Caco-2 (cell line): ENCODE measurements around the gene CYB5D1. TPM values are rescaled to one million over a fixed set of nuclear protein-coding genes. Genes with fewer than 3 reads are reported as not detected.

Source experiments
- BruUV-seq: library from RNA; stranded (reverse); fragments of 400-500 nt; replicated peaks from 2 replicates; lab custom pipeline; 2021; lab: Mats Ljungman, UMichigan
- CTCF ChIA-PET: fragments of 300-600 bp; sonication (Branson Sonifier 250); formaldehyde crosslinking; loops from one replicate; lab custom pipeline; 2022; ENCODE audit warnings: antibody characterized with exemption; lab: Charles Lee
- POLR2A ChIA-PET: fragments of 300-600 bp; sonication (Branson Sonifier 250); formaldehyde crosslinking; loops from one replicate; lab custom pipeline; 2022; ENCODE audit warnings: antibody characterized with exemption; lab: Charles Lee
- DNase-seq, 2 experiments: peaks; one replicate each; pipeline versions ENCODE4 v3.0.0 to v3.0.0-alpha.2; 2020 to 2022
- H3K27me3 ChIP-seq: replicated peaks from 2 replicates; pipeline ENCODE4 v1.6.0; 2011; ENCODE audit warnings: low read length; ENCODE audit not compliant: control insufficient read depth, insufficient read depth
- H3K36me3 ChIP-seq: 2 replicates; pipeline ENCODE4 v1.5.1; 2011; ENCODE audit warnings: low read length; ENCODE audit not compliant: control insufficient read depth, insufficient read depth
- H3K4me1 ChIP-seq: fragments of 250-450 bp; sonication (Bioruptor Pico); 2 replicates; pipeline ENCODE4 v1.5.1; 2020; ENCODE audit warnings: mild to moderate bottlenecking
- H3K4me3 ChIP-seq: 2 replicates; pipeline ENCODE4 v1.5.1; 2011; ENCODE audit warnings: low read depth, mild to moderate bottlenecking, control low read depth, low read length
- H3K9me3 ChIP-seq: fragments of 250-450 bp; sonication (Bioruptor Pico); 2 replicates; pipeline ENCODE4 v1.5.1; 2020; ENCODE audit warnings: mild to moderate bottlenecking, moderate library complexity
- H3K27ac Mint-ChIP-seq: one replicate; pipeline ENCODE4 v1.8.0; 2022; ENCODE audit warnings: mixed read lengths; ENCODE audit not compliant: unreplicated experiment
- H3K27me3 Mint-ChIP-seq: one replicate; pipeline ENCODE4 v1.8.0; 2022; ENCODE audit warnings: mixed read lengths; ENCODE audit not compliant: insufficient read depth, unreplicated experiment
- H3K36me3 Mint-ChIP-seq: one replicate; pipeline ENCODE4 v1.8.0; 2022; ENCODE audit warnings: mild to moderate bottlenecking, mixed read lengths; ENCODE audit not compliant: insufficient read depth, unreplicated experiment
- H3K4me1 Mint-ChIP-seq: one replicate; pipeline ENCODE4 v1.8.0; 2022; ENCODE audit warnings: low read depth, mixed read lengths; ENCODE audit not compliant: unreplicated experiment
- H3K4me3 Mint-ChIP-seq: one replicate; pipeline ENCODE4 v1.8.0; 2022; ENCODE audit warnings: mild to moderate bottlenecking, moderate library complexity, mixed read lengths; ENCODE audit not compliant: unreplicated experiment
- H3K9me3 Mint-ChIP-seq: one replicate; pipeline ENCODE4 v1.8.0; 2022; ENCODE audit warnings: mixed read lengths; ENCODE audit not compliant: unreplicated experiment
- CTCF ChIP-seq, 2 experiments: fragments of 200-600 bp in 1 of 2; IDR thresholded peaks; 1 replicate in 1 of 2; 2 replicates in 1 of 2; pipeline versions ENCODE4 v1.5.1 to v1.8.0; 2011 to 2022; ENCODE audit warnings: antibody characterized with exemption in 1 of 2, control low read depth in 1 of 2, inconsistent platforms in 1 of 2, low read depth in 1 of 2, low read length in 1 of 2, mild to moderate bottlenecking in 1 of 2, moderate library complexity in 1 of 2; ENCODE audit not compliant: insufficient read depth in 1 of 2, severe bottlenecking in 1 of 2, unreplicated experiment in 1 of 2
- intact Hi-C: fragments of 100-400 bp; cut with micrococcal nuclease; formaldehyde crosslinking; loops from one replicate; pipeline ENCODE4 v1.10.0; 2022; ENCODE audit not compliant: unreplicated experiment
- total RNA-seq: library from RNA; stranded (reverse); gene quantifications from 2 replicates; pipeline ENCODE4 v1.2.3, GENCODE V29; 2022

The CYB5D1 gene
- total RNA-seq, 1 experiment from 2014 or later = 6.1 TPM

- TF ChIP-seq CTCF (IDR thresholded peaks at IDR 0.05; ENCODE audit: insufficient read depth in 1 of 2, low read depth in 1 of 2, low read length in 1 of 2, severe bottlenecking in 1 of 2, unreplicated experiment in 1 of 2) = no peak
- BruUV-seq = no TSS peak
- CTCF ChIA-PET = no interaction called here
Measured at GRCh38 chr17:7846063-7846735, 11.6 kb upstream of the CYB5D1 start.

GRCh38 chr17:7846765-7847661 lies 10.8 kb upstream of the CYB5D1 start:
- Mint-ChIP-seq H3K36me3 (peaks cover 76% of the 10 kb centered on the region), H3K4me1 (no peaks in the 10 kb centered on the region), H3K4me3 (no peak overlapping the region), H3K9me3 (no peaks in the 10 kb centered on the region), H3K27ac (no peak overlapping the region), H3K27me3 (no peaks in the 10 kb centered on the region)
- Histone ChIP-seq H3K9me3 (no peaks in the 10 kb centered on the region), H3K27me3 (no peaks in the 10 kb centered on the region), H3K4me1 (no peaks in the 10 kb centered on the region; the same call in 1 of the 2 replicates), H3K36me3 (no peaks in the 10 kb centered on the region; the same call in none of the 2 replicates), H3K4me3 (no peak overlapping the region)
- no TSS peak for BruUV-seq
- TF ChIP-seq CTCF (IDR thresholded peaks at IDR 0.05; ENCODE audit: insufficient read depth in 1 of 2, low read depth in 1 of 2, low read length in 1 of 2, severe bottlenecking in 1 of 2, unreplicated experiment in 1 of 2) = no peak
- CTCF ChIA-PET = no interaction called here
- intact Hi-C loops = no loop called here
- DNase-seq = no peak
- POLR2A ChIA-PET = no interaction called here

More at GRCh38 chr17:7846063-7846735, 11.6 kb upstream of the CYB5D1 start:
- POLR2A ChIA-PET = no interaction called here
- Histone ChIP-seq H3K27me3 (no peaks in the 10 kb centered on the region), H3K9me3 (no peaks in the 10 kb centered on the region), H3K4me3 (no peak overlapping the region), H3K4me1 (peaks cover 2% of the 10 kb centered on the region), H3K36me3 (no peaks in the 10 kb centered on the region; the same call in none of the 2 replicates)
- Mint-ChIP-seq H3K9me3 (no peaks in the 10 kb centered on the region), H3K36me3 (peaks cover 76% of the 10 kb centered on the region), H3K27me3 (no peaks in the 10 kb centered on the region), H3K27ac (no peak overlapping the region), H3K4me1 (no peaks in the 10 kb centered on the region), H3K4me3 (no peak overlapping the region)
- intact Hi-C loops = no loop called here
- no peak for DNase-seq

GRCh38 chr17:7848131-7848579 lies 9.6 kb upstream of the CYB5D1 start:
- Mint-ChIP-seq H3K4me1 (no peaks in the 10 kb centered on the region), H3K27ac (no peak overlapping the region), H3K27me3 (no peaks in the 10 kb centered on the region), H3K36me3 (peaks cover 74% of the 10 kb centered on the region), H3K9me3 (no peaks in the 10 kb centered on the region), H3K4me3 (no peak overlapping the region)
- CTCF ChIA-PET = no interaction called here
- H3K27me3 ChIP-seq = no peaks in the 10 kb centered on the region
- no peaks in the 10 kb centered on the region for H3K9me3 ChIP-seq
- no peak for DNase-seq
- POLR2A ChIA-PET = no interaction called here
- H3K36me3 ChIP-seq = no peaks in the 10 kb centered on the region; the same call in none of the 2 replicates
- intact Hi-C loops = no loop called here
- TF ChIP-seq CTCF (IDR thresholded peaks at IDR 0.05; ENCODE audit: insufficient read depth in 1 of 2, low read depth in 1 of 2, low read length in 1 of 2, severe bottlenecking in 1 of 2, unreplicated experiment in 1 of 2) = no peak
- no TSS peak for BruUV-seq
- H3K4me3 ChIP-seq = no peak overlapping the region
- no peaks in the 10 kb centered on the region; the same call in 1 of the 2 replicates for H3K4me1 ChIP-seq
